Thyroid gland (tissue), 4 donors: ENCODE results near the gene SEMA5A.

Experiments
- CTCF ChIP-seq, 6 experiments: fragments of 200-600 bp in 3 of 6; fragments of 450-650 bp in 3 of 6; sonication (generic) in 3 of 6; IDR thresholded peaks; one replicate each; pipeline ENCODE4 v1.5.1; 2016 to 2019; ENCODE audit warnings: antibody characterized with exemption in 6 of 6, mild to moderate bottlenecking in 2 of 6, inconsistent platforms in 1 of 6, moderate library complexity in 1 of 6
- POLR2A ChIP-seq, 2 donors: fragments of 450-650 bp; IDR thresholded peaks; one replicate each; pipeline ENCODE4 v1.6.1; 2017; ENCODE audit warnings: antibody characterized with exemption in 2 of 2, mild to moderate bottlenecking in 2 of 2, moderate library complexity in 1 of 2

- TF ChIP-seq CTCF (IDR thresholded peaks at IDR 0.05) (no peak), POLR2A (IDR thresholded peaks at IDR 0.05) (no peak)
Measured at GRCh38 chr5:9284272-9284671, 261.6 kb downstream of the SEMA5A start.
